Activated CD4-positive, CD25-positive, alpha-beta regulatory T cell (primary cell): ENCODE measurements around the gene TMEM33.

Experiments used
- DNase-seq, 4 experiments: peaks; one replicate each; lab custom pipeline; 2025; lab: John Stamatoyannopoulos, UW

The TMEM33 gene

DNA sequence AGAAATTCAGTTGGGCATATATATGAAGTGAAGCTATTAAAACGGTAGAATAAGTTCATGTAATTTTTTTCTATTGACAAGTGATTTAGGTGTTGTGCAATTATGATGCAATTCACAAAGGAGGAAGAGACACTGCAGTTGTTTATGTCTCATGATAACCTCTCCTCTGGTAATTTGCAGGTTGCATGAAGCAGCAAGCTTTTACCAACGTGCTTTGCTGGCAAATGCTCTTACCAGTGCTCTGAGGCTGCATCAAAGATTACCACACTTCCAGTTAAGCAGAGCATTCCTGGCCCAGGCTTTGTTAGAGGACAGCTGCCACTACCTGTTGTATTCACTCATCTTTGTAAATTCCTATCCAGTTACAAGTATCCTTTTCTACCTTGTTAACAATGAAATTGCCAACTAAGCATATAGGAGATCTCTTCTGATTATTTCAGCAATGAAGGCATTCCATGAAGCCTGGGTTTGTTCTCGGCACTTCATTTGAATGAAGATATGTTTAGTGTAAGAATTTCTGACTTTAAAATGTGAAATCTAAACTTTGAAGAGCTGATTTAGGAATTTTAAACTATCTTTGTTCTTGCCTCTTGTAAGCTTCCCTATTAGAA, 3.9 kb downstream of the TMEM33 start:
- DNase-seq = no peak

DNA sequence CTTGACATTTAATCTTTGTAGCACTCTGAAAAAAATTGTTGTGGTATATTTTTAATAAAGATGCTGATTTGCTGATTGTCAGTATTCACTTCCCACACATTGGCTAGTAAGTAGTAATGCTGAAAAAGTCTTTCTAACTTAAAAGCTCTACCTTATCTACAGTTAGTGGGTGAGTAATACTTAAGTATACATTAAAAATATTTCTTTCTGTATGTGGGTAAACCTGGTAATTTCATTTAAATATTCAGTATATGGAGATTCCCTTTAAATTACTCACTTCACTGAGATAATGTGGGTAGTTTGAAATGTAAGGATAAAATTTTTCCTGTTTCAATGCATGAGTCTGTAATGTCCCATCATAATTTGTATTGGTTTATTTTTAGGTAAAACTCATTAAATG, 5.6 kb downstream of the TMEM33 start:
- DNase-seq = no peak

GRCh38 chr4:41943506-41943905, 8.3 kb downstream of the TMEM33 start:
- DNase-seq = no peak

- DNase-seq = no peak
Observed at GRCh38 chr4:41944089-41944488, 8.9 kb downstream of the TMEM33 start.

GRCh38 chr4:41949531-41949930, 14.3 kb downstream of the TMEM33 start:
- no peak for DNase-seq

- DNase-seq = no peak
Observed at GRCh38 chr4:41957634-41958033, 22.4 kb downstream of the TMEM33 start.

DNA sequence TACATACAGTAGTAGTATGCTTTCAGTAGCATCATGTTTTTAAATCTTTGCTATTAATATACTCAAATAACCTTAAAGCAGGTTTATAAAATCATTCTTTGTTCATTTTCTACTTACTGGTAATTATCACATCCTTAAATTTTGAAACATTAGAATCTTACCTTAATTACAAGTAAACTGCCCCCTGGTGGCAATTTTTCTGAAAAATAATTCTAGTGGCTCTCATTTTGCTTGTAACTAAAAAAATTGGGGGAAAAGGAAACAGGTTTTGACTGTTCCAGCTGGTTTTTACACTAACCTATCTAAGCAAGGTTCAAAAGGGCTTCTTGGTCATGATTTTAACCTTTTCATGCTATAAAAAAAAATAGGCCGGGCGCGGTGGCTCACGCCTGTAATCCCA, 27.9 kb downstream of the TMEM33 start:
- no peak for DNase-seq

- DNase-seq = no peak
Observed at GRCh38 chr4:41964401-41964800, 29.2 kb downstream of the TMEM33 start.

- DNase-seq = no peak
Observed at GRCh38 chr4:41967392-41967791, 32.2 kb downstream of the TMEM33 start.

DNA sequence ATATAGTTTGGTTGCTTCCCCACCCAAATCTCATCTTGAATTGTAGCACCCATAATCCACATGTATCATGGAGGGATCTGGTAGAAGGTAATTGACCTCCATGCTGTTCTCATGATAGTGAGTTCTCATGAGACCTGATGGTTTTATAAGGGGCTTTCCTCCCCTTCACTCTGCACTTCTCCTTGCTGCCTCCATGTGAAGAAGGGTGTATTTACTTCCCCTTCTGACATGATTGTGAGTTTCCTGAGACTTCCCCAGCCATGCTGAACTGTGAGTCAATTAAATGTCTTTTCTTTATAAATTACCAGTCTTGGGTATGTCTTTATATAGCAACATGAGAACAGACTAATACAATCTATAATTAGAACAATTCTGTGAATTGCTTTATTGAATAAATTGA, 34.4 kb downstream of the TMEM33 start:
- no peak for DNase-seq

GRCh38 chr4:41975341-41975740, 40.1 kb downstream of the TMEM33 start:
- DNase-seq = no peak

DNA sequence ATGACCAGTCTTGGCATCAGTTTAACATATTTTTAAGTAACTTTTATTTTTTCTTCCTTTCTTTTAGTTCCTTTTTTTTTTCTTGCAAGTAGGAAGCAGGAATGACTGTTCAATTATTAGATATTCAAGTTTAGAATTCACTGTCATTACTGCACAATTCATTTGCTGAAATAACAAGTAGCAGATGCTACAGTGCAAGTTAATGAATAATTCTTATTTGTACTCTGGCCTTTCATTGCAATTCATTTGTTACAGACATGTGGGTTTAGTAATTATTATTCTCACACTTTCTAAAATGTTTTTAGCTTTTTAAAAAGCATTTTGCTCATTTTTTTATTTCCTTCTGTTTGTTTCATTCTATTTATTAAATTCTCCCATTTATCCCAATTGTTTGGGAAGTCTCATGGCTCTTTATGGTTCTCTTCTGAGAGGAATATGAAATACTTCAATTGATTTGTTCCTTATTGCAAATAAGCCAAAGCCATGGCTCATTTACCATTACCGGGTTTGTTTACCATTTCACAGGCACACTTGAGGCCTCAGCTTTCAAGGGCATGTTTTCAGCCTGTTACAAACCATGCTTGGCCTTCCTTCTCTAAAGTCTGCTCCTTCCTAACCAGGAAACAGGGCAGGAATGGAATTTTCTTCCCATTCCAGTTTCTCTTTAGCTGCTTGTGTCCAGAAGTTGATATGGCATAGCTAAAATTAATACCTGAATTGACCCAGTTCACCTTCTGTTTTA, 41.7 kb downstream of the TMEM33 start:
- DNase-seq = no peak

- DNase-seq = no peak
Observed at GRCh38 chr4:41977709-41978108, 42.5 kb downstream of the TMEM33 start.

DNA sequence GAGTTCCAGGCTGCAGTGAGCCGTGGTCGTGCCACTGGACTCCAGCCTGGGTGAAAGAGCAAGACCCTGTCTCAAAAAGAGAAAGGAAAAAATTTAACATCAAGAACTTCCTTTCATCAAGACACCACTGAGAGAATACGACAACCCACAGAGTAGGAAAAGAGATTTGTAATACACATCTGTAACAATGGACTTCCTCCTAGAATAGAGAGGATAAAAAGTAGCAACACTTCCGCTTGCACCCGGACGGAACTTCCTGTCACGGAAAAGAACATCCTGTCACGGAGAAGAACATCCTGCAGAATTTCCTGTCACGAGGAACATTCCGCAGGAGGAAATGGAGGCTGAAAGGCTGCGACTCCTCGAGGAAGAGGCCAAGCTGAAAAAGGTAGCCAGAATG, 46.2 kb downstream of the TMEM33 start, which contains the start of gene DCAF4L1:
Gene DCAF4L1, plus strand, starts transcription at position 301 of the 400 bp plus-strand sequence. Its CDS starts 37 bp downstream, at position 338.
- no peak for DNase-seq

GRCh38 chr4:41982716-41983115, 47.5 kb downstream of the TMEM33 start:
- DNase-seq = no peak

- DNase-seq = no peak
Observed at GRCh38 chr4:41985151-41985550, 49.9 kb downstream of the TMEM33 start.

- no peak for DNase-seq
Observed at GRCh38 chr4:41989994-41990364, 54.8 kb downstream of the TMEM33 start.

DNA sequence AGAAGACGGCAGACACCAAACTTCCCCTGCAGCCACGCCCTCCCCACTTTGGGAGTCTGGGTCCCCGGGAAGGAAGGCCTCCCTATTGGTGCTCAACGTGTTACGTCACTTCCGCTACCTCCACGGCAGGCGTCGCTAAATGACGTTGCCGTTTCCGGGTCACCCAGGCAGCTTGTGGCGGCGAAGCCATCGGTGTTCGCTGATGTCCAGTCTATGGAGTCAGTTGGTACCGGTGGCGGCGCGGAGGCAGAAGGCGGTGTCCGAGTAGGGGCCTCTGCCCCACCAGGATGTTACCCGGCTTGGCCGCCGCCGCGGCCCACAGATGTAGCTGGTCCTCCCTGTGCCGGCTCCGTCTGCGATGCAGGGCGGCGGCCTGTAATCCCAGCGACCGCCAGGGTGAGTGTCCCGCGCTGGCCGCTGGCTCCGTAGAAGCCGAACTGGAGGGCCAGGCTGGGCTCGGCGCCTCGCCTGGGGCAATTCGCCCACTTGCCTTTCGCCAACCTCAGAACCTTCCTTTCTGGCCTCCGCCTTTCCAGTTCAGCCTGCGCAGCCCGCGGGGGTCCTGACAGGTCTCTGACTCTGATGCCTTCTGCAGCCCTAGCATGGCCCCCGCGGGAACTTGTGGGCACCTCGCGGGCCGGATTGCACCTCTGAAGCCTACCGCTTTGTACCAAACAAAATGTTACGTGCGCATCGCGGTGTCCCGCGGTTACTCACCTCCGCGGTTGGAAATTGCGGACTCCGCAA, 55.3 kb downstream of the TMEM33 start, which contains the start of gene SLC30A9:
Gene SLC30A9, plus strand, starts transcription at position 166 of the 747 bp plus-strand sequence. Its CDS starts 122 bp downstream, at position 288.
- DNase-seq = peak; percentile 77 to 87 (median 83)

DNA sequence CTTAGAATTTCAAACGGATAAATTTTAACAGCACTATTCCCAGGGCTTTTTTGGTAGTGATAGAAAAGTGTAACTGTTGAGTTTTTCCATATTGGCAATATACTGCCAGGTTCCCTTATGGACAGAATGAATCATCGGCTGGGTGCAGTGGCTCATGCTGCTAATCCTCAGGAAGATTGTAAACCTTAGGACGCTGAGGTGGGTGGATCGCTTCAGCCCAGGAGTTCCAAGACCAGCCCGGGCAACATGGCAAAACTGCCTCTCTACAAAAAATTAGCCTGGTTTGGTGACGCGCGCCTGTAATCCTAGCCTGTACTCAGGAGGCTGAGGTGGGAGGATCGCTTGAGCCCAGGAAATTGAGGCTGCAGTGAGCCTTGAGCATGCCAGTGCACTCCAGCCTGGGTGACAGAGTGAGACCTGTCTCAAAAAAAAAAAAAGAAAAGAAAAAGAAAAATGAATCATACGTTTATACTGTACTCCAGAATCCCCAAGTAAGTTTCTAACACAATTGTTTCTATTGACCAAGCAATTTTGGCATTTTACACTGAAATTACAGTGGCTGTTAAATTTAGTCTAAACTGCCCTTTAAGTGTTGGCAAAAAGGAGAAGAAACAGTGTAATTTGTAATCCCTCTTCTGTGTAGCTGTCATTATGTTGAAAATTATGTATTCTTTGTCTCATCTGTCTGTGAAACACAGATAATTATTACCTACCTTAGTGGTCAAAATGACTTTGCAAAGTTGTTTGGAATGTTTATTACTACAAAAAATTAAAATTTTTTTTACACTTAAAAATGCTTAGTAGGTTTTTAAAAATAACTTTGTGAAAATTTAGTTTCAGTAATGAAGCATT, 56.9 kb downstream of the TMEM33 start:
- DNase-seq = no peak

DNA sequence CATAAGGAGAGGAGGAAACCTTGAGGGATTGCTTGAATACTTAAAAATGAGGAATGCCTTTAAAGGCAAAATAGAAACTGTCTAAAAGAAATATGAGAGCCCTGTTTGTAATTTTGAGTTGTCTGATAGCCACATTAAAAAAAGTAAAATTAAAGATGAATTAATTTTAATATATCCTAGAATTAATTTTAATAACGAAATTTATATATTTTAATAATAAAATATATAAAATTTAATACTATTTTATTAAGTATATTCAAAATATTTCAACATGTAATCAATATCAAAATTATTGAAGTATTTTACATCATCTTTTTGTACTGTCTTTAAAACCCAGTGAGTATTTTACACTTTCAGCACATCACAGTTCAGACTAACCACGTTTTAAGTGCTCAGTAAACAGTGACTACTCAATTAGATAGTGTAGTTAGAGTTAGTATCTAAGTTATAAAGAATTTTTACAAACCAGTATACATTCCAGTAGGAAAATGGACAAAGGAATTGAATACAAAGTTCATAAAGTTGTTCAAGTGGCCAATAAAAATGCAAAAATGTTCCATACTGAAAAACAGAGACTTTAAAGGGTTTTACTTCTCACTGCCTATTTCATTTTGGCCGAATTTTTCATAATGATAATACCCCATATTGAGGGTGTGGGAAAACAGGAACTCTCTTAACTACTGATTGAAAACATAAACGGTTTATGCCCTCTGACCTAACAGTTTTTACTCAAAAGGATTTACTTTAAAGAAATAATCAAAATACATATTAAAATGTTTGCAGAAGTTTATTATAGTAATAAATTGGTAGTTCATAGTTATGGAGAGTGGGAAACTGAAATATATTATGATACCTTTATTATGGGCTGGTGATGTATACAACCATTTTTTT, 58.0 kb downstream of the TMEM33 start:
- no peak for DNase-seq

GRCh38 chr4:41994461-41994985, 59.3 kb downstream of the TMEM33 start:
- DNase-seq = no peak
